HepG2 (cell line): ENCODE data around the gene SOX13. TPM values are rescaled to one million over a fixed set of nuclear protein-coding genes. Genes with fewer than 3 reads are reported as not detected.

Experiments
- ATAC-seq: fragments of 200-7000 bp; cut with Tn5 transposase; 3 replicates; pipeline ENCODE4 v1.9.1; 2020; ENCODE audit warnings: mild to moderate bottlenecking, moderate library complexity
- BruUV-seq: library from RNA; stranded (reverse); fragments of 400-500 nt; replicated peaks from 2 replicates; lab custom pipeline; 2021; lab: Mats Ljungman, UMichigan
- CTCF ChIA-PET: fragments of 300-600 bp; formaldehyde crosslinking; extraction: SDS; loops from one replicate; lab custom pipeline; 2021; ENCODE audit warnings: low total read pairs, inconsistent platforms, low intra/inter-chr PET ratio; lab: Yijun Ruan, JAX
- POLR2A ChIA-PET: fragments of 350-600 bp; sonication (Branson Sonifier 250); formaldehyde crosslinking; loops from one replicate; lab custom pipeline; 2020; ENCODE audit warnings: antibody characterized with exemption, inconsistent platforms; lab: Yijun Ruan, JAX
- DNase-seq: peaks from one replicate; pipeline ENCODE4 v3.0.0-alpha.2; 2015; ENCODE audit warnings: low spot score
- FAIRE-seq: peaks from 3 replicates; lab custom pipeline; 2011; peaks lifted over from hg19 to GRCh38; lab: Jason Lieb, UNC
- H2AFZ ChIP-seq: one replicate; pipeline ENCODE4 v1.6.1; 2011; ENCODE audit warnings: low read length, inconsistent platforms
- H3K27ac ChIP-seq: fragments of 300-600 bp; 3 replicates; pipeline ENCODE4 v1.8.0; 2011; ENCODE audit warnings: mixed run types, mild to moderate bottlenecking, mixed read lengths, low read length, inconsistent platforms; ENCODE audit not compliant: insufficient read depth; ENCODE audit errors: extremely low read length
- H3K27me3 ChIP-seq, 2 experiments: fragments of 200-600 bp in 1 of 2; 2 replicates in 1 of 2; 3 replicates in 1 of 2; pipeline versions ENCODE4 v1.6.0 to v1.8.0; 2011; ENCODE audit warnings: low read length in 2 of 2, mild to moderate bottlenecking in 2 of 2, moderate library complexity in 2 of 2, inconsistent platforms in 1 of 2; ENCODE audit not compliant: insufficient read depth in 2 of 2, control insufficient read depth in 1 of 2
- H3K36me3 ChIP-seq, 2 experiments: fragments of 200-600 bp in 1 of 2; replicated peaks in 1 of 2; 2 replicates in 1 of 2; 3 replicates in 1 of 2; pipeline versions ENCODE4 v1.5.1 to v1.8.0; 2011; ENCODE audit warnings: low read length in 2 of 2, inconsistent platforms in 1 of 2; ENCODE audit not compliant: insufficient read depth in 2 of 2, control insufficient read depth in 1 of 2
- H3K4me1 ChIP-seq: 2 replicates; pipeline ENCODE4 v1.5.1; 2012; ENCODE audit warnings: low read length, inconsistent platforms; ENCODE audit not compliant: insufficient read depth
- H3K4me2 ChIP-seq: 2 replicates; pipeline ENCODE4 v1.6.0; 2011; ENCODE audit warnings: low read depth, low read length, inconsistent platforms
- H3K4me3 ChIP-seq, 3 experiments: fragments of 200-600 bp in 1 of 3; sonication (generic), shearing (Covaris generic) in 1 of 3; replicated peaks in 1 of 3; 2 replicates each; pipeline ENCODE4 v1.5.1; 2011 to 2016; ENCODE audit warnings: low read length in 3 of 3, inconsistent platforms in 2 of 3, low read depth in 2 of 3, mild to moderate bottlenecking in 2 of 3, control low read depth in 1 of 3, mixed read lengths in 1 of 3; ENCODE audit not compliant: insufficient read depth in 1 of 3
- H3K79me2 ChIP-seq: one replicate; pipeline ENCODE4 v1.6.1; 2011; ENCODE audit warnings: low read length, inconsistent platforms; ENCODE audit not compliant: insufficient read depth
- H3K9ac ChIP-seq: 2 replicates; pipeline ENCODE4 v1.6.0; 2011; ENCODE audit warnings: mild to moderate bottlenecking, low read depth, low read length, inconsistent platforms; ENCODE audit not compliant: insufficient read depth
- H3K9me3 ChIP-seq: 2 replicates; pipeline ENCODE4 v1.5.1; 2012; ENCODE audit warnings: mild to moderate bottlenecking, low read length
- H4K20me1 ChIP-seq: 2 replicates; pipeline ENCODE4 v1.6.0; 2011; ENCODE audit warnings: inconsistent platforms, mild to moderate bottlenecking, low read length, moderate library complexity; ENCODE audit not compliant: insufficient read depth
- CHCHD3 ChIP-seq: sonication (generic); formaldehyde crosslinking; IDR thresholded peaks from 2 replicates; pipeline ENCODE4 v1.8.0; 2022; ENCODE audit warnings: mild to moderate bottlenecking, missing genetic modification reagents, moderate library complexity
- EEA1 ChIP-seq: sonication (generic); formaldehyde crosslinking; IDR thresholded peaks from 2 replicates; pipeline ENCODE4 v1.5.1; 2020; ENCODE audit warnings: mild to moderate bottlenecking, missing genetic modification reagents, borderline replicate concordance
- ERF ChIP-seq: IDR thresholded peaks from 2 replicates; pipeline ENCODE4 v1.6.1; 2018; ENCODE audit warnings: missing biosample characterization, missing genetic modification reagents
- FOXA3 ChIP-seq: IDR thresholded peaks from 2 replicates; pipeline ENCODE4 v1.6.1; 2016; ENCODE audit warnings: missing genetic modification reagents, missing compliant biosample characterization
- HOMEZ ChIP-seq: IDR thresholded peaks from 2 replicates; pipeline ENCODE4 v1.6.1; 2016; ENCODE audit warnings: low read depth
- LBX2 ChIP-seq: sonication (generic); formaldehyde crosslinking; IDR thresholded peaks from 2 replicates; pipeline ENCODE4 v1.5.0; 2020; ENCODE audit warnings: missing genetic modification reagents, mild to moderate bottlenecking, borderline replicate concordance
- MYNN ChIP-seq: sonication (generic); formaldehyde crosslinking; IDR thresholded peaks from 2 replicates; pipeline ENCODE4 v1.4.0; 2020; ENCODE audit warnings: mild to moderate bottlenecking, low read depth, missing genetic modification reagents
- PHB2 ChIP-seq: fragments of 450-650 bp; IDR thresholded peaks from 2 replicates; pipeline ENCODE4 v1.6.1; 2018; ENCODE audit not compliant: partially characterized antibody
- PLSCR1 ChIP-seq: sonication (generic); formaldehyde crosslinking; IDR thresholded peaks from 2 replicates; pipeline ENCODE4 v1.5.0; 2020; ENCODE audit warnings: missing genetic modification reagents, mild to moderate bottlenecking, borderline replicate concordance
- SALL2 ChIP-seq: sonication (generic); formaldehyde crosslinking; IDR thresholded peaks from 2 replicates; pipeline ENCODE4 v1.8.1; 2023; ENCODE audit warnings: mild to moderate bottlenecking, missing genetic modification reagents, inconsistent platforms
- SNAI1 ChIP-seq: sonication (generic); formaldehyde crosslinking; IDR thresholded peaks from 2 replicates; pipeline ENCODE4 v1.5.0; 2020; ENCODE audit warnings: mild to moderate bottlenecking, missing genetic modification reagents, borderline replicate concordance
- THRA ChIP-seq: sonication (generic); formaldehyde crosslinking; IDR thresholded peaks from 2 replicates; pipeline ENCODE4 v1.4.0; 2020; ENCODE audit warnings: missing genetic modification reagents, borderline replicate concordance
- ZBTB44 ChIP-seq: sonication (generic); formaldehyde crosslinking; IDR thresholded peaks from 2 replicates; pipeline ENCODE4 v1.4.0; 2020; ENCODE audit warnings: missing genetic modification reagents
- ZEB1 ChIP-seq: IDR thresholded peaks from 2 replicates; pipeline ENCODE4 v1.6.1; 2012; ENCODE audit warnings: mild to moderate bottlenecking, low read depth, inconsistent platforms; ENCODE audit not compliant: insufficient replicate concordance
- ZNF30 ChIP-seq: sonication (generic); formaldehyde crosslinking; IDR thresholded peaks from 2 replicates; pipeline ENCODE4 v1.5.0; 2020; ENCODE audit warnings: mild to moderate bottlenecking, missing genetic modification reagents
- ZNF501 ChIP-seq: sonication (generic); formaldehyde crosslinking; IDR thresholded peaks from 2 replicates; pipeline ENCODE4 v1.5.1; 2020; ENCODE audit warnings: mild to moderate bottlenecking, moderate library complexity, missing genetic modification reagents
- ZNF550 ChIP-seq: sonication (generic); formaldehyde crosslinking; IDR thresholded peaks from 2 replicates; pipeline ENCODE4 v1.4.0; 2020; ENCODE audit warnings: mild to moderate bottlenecking, missing genetic modification reagents, borderline replicate concordance
- ZNF724P ChIP-seq: sonication (generic); formaldehyde crosslinking; IDR thresholded peaks from 2 replicates; pipeline ENCODE4 v1.8.0; 2022; ENCODE audit warnings: missing genetic modification reagents, borderline replicate concordance
- ZSCAN31 ChIP-seq: sonication (generic); formaldehyde crosslinking; IDR thresholded peaks from 2 replicates; pipeline ENCODE4 v1.5.0; 2020; ENCODE audit warnings: low read depth, mild to moderate bottlenecking, missing genetic modification reagents
- WGBS: methylation state at CpG from one replicate; pipeline ENCODE4 v1.1.6; 2017; ENCODE audit warnings: low lambda C conversion rate; 5-methylcytosine and 5-hydroxymethylcytosine counted together
- in situ Hi-C: cut with HindIII; loops from 2 replicates; pipeline ENCODE4 v1.10.0; 2017; ENCODE audit warnings: low pct_unique_long_range_greater_than_20kb; ENCODE audit not compliant: extremely low pct_ligation_motif_present
- intact Hi-C: fragments of 100-400 bp; cut with micrococcal nuclease; formaldehyde crosslinking; loops from one replicate; pipeline ENCODE4 v1.10.0; 2022; ENCODE audit not compliant: unreplicated experiment
- polyA plus RNA-seq, 8 experiments: library from polyadenylated mRNA; depleted of rRNA in 3 of 8; stranded (reverse) in 7 of 8; unstranded in 1 of 8; fragments of >200 nt; fragmentation: Illumina TruSeq in 4 of 8; extraction: Trizol in 4 of 8; gene quantifications; 2 replicates each; pipeline versions ENCODE4 v1.2.1 to v1.2.3, GENCODE V29; 2011 to 2016; ENCODE audit warnings: low read depth in 4 of 8, missing spikeins in 1 of 8, mixed read lengths in 1 of 8; ENCODE audit not compliant: insufficient read depth in 1 of 8
- total RNA-seq, 5 experiments: library from RNA; depleted of rRNA; stranded (reverse); fragments of >200 nt; fragmentation: Illumina TruSeq; extraction: Trizol; gene quantifications; 2 replicates each; pipeline ENCODE4 v1.2.3, GENCODE V29; 2016; ENCODE audit warnings: low read depth in 1 of 5

The SOX13 gene
- total and polyA plus RNA-seq, 2 of the 13 experiments (the other 11 are each of a cell fraction or from before 2014, with no cell fraction given), result 13.3 to 15.8 TPM

- intact Hi-C loops (loop anchor here (1.0 to 10.0 kb wide), 2 partner anchors 16 to 360 kb away; no protein-coding TSS in a partner anchor), in situ Hi-C loops (no loop called here)
- Histone ChIP-seq H4K20me1 (no peaks in the 10 kb centered on the region), H3K36me3 (no peaks in the 10 kb centered on the region; a peak in 1 of 5 replicates), H3K4me1 (peaks cover 76% of the 10 kb centered on the region), H3K9ac (no peak overlapping the region), H3K4me3 (no peak overlapping the region), H3K4me2 (peak overlapping the region; percentile 41), H3K27me3 (no peaks in the 10 kb centered on the region), H3K27ac (peak overlapping the region; percentile 65), H3K9me3 (no peaks in the 10 kb centered on the region), H3K79me2 (no peaks in the 10 kb centered on the region), H2AFZ (no peak overlapping the region)
- 0% methylated on average over 3 of the region's 4 CpGs for WGBS
- CTCF ChIA-PET, result no interaction called here
- ATAC-seq (peak; percentile 86), DNase-seq (peak; percentile 97), FAIRE-seq (peak; percentile 100)
- POLR2A ChIA-PET, result interaction anchor here (0.8 to 1.8 kb wide), 14 partner anchors 8 to 349 kb away, joined by 3 to 25 read pairs (median 4); partner anchors contain the start of genes GOLT1A, SNRPE and SOX13
- no TSS peak for BruUV-seq
- TF ChIP-seq PHB2, result no peak
- TF ChIP-seq ZNF724P, result no peak
- TF ChIP-seq THRA, result peak; percentile 91
- no peak for TF ChIP-seq MYNN (CRISPR knock-in tag)
- TF ChIP-seq ERF (CRISPR knock-in tag), result peak; percentile 56; the same call in 1 of the 2 replicates
- TF ChIP-seq FOXA3 (CRISPR knock-in tag), result peak; percentile 71
- TF ChIP-seq ZBTB44 (CRISPR knock-in tag), result no peak
- TF ChIP-seq PLSCR1, result no peak
- no peak for TF ChIP-seq CHCHD3 (CRISPR knock-in tag)
- no peak for TF ChIP-seq ZNF501 (CRISPR knock-in tag)
- no peak for TF ChIP-seq ZNF30 (CRISPR knock-in tag)
- peak; percentile 58; the same call in 1 of the 2 replicates for TF ChIP-seq HOMEZ
- TF ChIP-seq ZEB1, result peak; percentile 81
- TF ChIP-seq LBX2 (CRISPR knock-in tag), result no peak
- TF ChIP-seq SALL2 (CRISPR knock-in tag), result no peak
- TF ChIP-seq ZSCAN31, result no peak
- TF ChIP-seq ZNF550, result no peak
- TF ChIP-seq SNAI1 (CRISPR knock-in tag), result no peak
- no peak for TF ChIP-seq EEA1 (CRISPR knock-in tag)
Observed at GRCh38 chr1:204145033-204145504, 72.2 kb downstream of the SOX13 start.
